Kidney (tissue), 14 donors: ENCODE data around the gene ETS2. TPM values are rescaled to one million over a fixed set of nuclear protein-coding genes. Genes with fewer than 3 reads are reported as not detected.

Experiments used
- DNase-seq, 5 donors: peaks; one replicate each; pipeline ENCODE4 v3.0.0-alpha.2; 2013 to 2020
- FAIRE-seq: peaks from 2 replicates; lab custom pipeline; 2012; peaks lifted over from hg19 to GRCh38; lab: Jason Lieb, UNC
- H3K27ac ChIP-seq, 2 donors: one replicate each; pipeline ENCODE4 v1.7.0; 2013; ENCODE audit warnings: low read depth in 2 of 2, low read length in 2 of 2, inconsistent platforms in 1 of 2
- H3K27me3 ChIP-seq: one replicate; pipeline ENCODE4 v1.7.1; 2013; ENCODE audit warnings: low read length, inconsistent platforms; ENCODE audit not compliant: control insufficient read depth, insufficient read depth
- H3K36me3 ChIP-seq, 3 donors: one replicate each; pipeline versions ENCODE4 v1.7.0 to v1.7.1; 2013; ENCODE audit warnings: low read length in 3 of 3, control low read depth in 1 of 3, inconsistent platforms in 1 of 3; ENCODE audit not compliant: insufficient read depth in 3 of 3, control insufficient read depth in 2 of 3
- H3K4me1 ChIP-seq, 3 donors: one replicate each; pipeline versions ENCODE4 v1.7.0 to v1.7.1; 2013; ENCODE audit warnings: low read length in 3 of 3, inconsistent platforms in 1 of 3, low read depth in 1 of 3; ENCODE audit not compliant: control insufficient read depth in 2 of 3, insufficient read depth in 2 of 3
- H3K4me3 ChIP-seq, 3 donors: one replicate each; pipeline versions ENCODE4 v1.7.0 to v1.8.1; 2013; ENCODE audit warnings: low read length in 3 of 3, control low read depth in 1 of 3, inconsistent platforms in 1 of 3
- H3K9ac ChIP-seq, 3 donors: one replicate each; pipeline versions ENCODE4 v1.7.0 to v1.7.1; 2013; ENCODE audit warnings: low read length in 3 of 3, control low read depth in 1 of 3, inconsistent platforms in 1 of 3
- H3K9me3 ChIP-seq, 3 donors: one replicate each; pipeline versions ENCODE4 v1.7.0 to v1.7.1; 2013; ENCODE audit warnings: low read length in 3 of 3, control low read depth in 1 of 3, inconsistent platforms in 1 of 3; ENCODE audit not compliant: control insufficient read depth in 2 of 3, insufficient read depth in 1 of 3
- CTCF ChIP-seq: IDR thresholded peaks from 3 replicates; pipeline ENCODE4 v1.5.1; 2012; ENCODE audit warnings: mild to moderate bottlenecking, moderate library complexity, borderline replicate concordance; ENCODE audit not compliant: insufficient read depth; ENCODE audit errors: extremely low read depth
- intact Hi-C: fragments of 100-400 bp; cut with DNase I; formaldehyde crosslinking; loops from one replicate; pipeline ENCODE4 v1.11.1; 2022
- polyA plus RNA-seq: library from polyadenylated mRNA; stranded (reverse); fragments of 350-450 nt; fragmentation: Illumina TruSeq; extraction: RNeasy Lipid Tissue Mini Kit (QIAGEN cat#74804); gene quantifications from one replicate; pipeline ENCODE4 v1.2.3, GENCODE V29; 2014; ENCODE audit warnings: low read depth, low replicate concordance; ENCODE audit not compliant: insufficient read depth
- total RNA-seq: library from RNA; stranded (reverse); fragmentation: NEBNext Ultra II Directional; extraction: Animal tissue kit (Norgen Biotek cat#: 25700); gene quantifications from one replicate; pipeline ENCODE4 v1.2.1, GENCODE V29; 2021
- donor health status: control.
- donor health status: control.
- donor health status: control.
- donor health status: control.
- donor health status: control.
- donor health status: DM: yes; HTN: yes; CAD: no.
- donor health status: Normal renal cell carcinoma (clear cell type).

The ETS2 gene
- total and polyA plus RNA-seq, 2 donors from 2014 or later: 43.1 to 178 TPM

DNA sequence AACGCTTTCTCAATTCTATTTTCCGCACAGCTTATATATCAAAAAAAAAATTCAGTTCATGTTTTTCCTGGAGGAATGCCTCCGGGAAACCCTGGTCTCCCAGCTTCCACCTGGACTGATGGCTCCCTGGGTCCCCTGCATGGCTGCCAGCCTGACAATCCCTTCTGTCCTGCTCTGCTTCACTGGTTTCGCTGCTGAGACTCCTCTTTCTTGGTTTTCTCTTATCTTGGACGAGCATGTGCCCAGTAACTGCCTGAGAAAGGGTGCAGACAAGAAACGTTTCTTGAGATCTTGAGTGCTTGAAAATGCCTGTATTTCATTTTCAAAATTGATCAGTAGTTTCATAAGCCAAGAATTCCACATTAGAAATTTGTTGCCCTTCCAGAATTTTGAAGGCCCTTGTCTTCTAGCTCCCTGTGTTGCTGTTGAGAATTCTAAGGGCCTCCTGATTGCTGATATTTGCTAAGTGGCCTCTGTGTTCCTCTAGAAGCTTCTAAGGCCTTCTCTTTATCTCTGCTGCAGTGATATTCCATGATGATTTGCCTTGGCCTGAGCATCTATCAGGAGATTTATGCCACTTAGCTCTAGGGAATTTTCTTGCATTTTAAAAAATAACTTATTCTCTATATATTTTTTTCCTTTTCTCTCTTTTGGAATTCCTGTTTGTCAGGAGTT, 44.7 kb downstream of the ETS2 start:
- intact Hi-C loops: no loop called here
- Histone ChIP-seq H3K27ac (no peak overlapping the region), H3K9ac (no peak overlapping the region), H3K27me3 (no peaks in the 10 kb centered on the region), H3K36me3 (no peaks in the 10 kb centered on the region), H3K4me1 (peaks cover 0 to 10% (median 0%) of the 10 kb centered on the region in 3 donors), H3K4me3 (no peak overlapping the region), H3K9me3 (no peaks in the 10 kb centered on the region)
- no peak for TF ChIP-seq CTCF
- DNase-seq (peak in 2 of 5 donors; percentile 40 to 44), FAIRE-seq (no peak)

DNA sequence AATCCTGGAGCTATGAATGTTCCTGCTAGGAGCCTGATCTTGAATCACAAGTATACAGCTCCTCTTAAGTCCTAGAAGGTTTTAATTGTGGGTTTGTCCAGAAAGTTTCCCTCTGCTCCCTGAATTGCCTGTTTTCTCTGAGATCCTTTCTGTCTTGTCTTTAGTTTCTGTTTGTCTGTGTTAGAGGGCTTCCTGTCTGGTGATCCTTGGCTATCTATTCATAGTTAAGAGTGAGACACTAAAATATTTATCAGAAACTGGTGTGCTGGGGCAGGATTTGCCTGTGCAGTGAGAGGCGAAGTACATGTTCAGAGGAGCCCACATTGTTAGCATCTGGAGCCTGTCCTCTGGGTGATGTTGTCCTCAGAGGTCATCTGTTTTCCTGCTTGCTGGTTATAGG, 45.4 kb downstream of the ETS2 start:
- no peaks in the 10 kb centered on the region for H3K36me3 ChIP-seq
- no peak for FAIRE-seq
- no peaks in the 10 kb centered on the region for H3K27me3 ChIP-seq
- intact Hi-C loops: no loop called here
- H3K27ac ChIP-seq: no peak overlapping the region
- no peak overlapping the region for H3K4me3 ChIP-seq
- H3K9ac ChIP-seq: no peak overlapping the region
- no peak for TF ChIP-seq CTCF
- peaks cover 0 to 10% (median 0%) of the 10 kb centered on the region in 3 donors for H3K4me1 ChIP-seq
- no peak for DNase-seq
- H3K9me3 ChIP-seq: no peaks in the 10 kb centered on the region

DNA sequence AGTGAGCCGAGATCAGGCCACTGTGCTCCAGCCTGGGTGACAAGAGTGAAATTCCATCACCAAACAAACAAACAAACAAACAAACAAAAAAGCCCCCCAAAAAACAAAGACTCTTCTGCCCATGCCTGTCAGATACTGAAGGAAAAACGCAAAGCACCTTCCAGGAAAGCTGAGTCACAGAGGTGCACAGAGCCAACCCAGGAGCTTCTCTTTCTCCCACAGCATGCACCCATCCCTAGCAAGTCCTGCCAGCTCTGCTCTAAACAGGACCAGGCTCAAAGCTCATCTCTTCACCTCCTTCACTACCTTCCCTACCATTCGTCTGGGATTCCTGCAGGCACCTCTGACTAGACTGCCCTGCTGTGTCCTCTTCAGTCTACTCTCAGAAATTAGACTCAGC, 46.5 kb downstream of the ETS2 start:
- no peak overlapping the region for H3K27ac ChIP-seq
- no peak overlapping the region for H3K9ac ChIP-seq
- no peaks in the 10 kb centered on the region for H3K36me3 ChIP-seq
- H3K27me3 ChIP-seq: no peaks in the 10 kb centered on the region
- H3K9me3 ChIP-seq: no peaks in the 10 kb centered on the region
- H3K4me3 ChIP-seq: no peak overlapping the region
- TF ChIP-seq CTCF: no peak
- intact Hi-C loops: no loop called here
- FAIRE-seq (no peak), DNase-seq (no peak)
- peaks cover 0 to 10% (median 0%) of the 10 kb centered on the region in 3 donors for H3K4me1 ChIP-seq
